ENCODE measurements around the gene NIPAL3. TPM values are rescaled to one million over a fixed set of nuclear protein-coding genes. Genes with fewer than 3 reads are reported as not detected.

NIPAL3 gene
- total RNA-seq = 10 to 100 TPM; 34.8 to 55.8 (median 46.8) TPM

DNA sequence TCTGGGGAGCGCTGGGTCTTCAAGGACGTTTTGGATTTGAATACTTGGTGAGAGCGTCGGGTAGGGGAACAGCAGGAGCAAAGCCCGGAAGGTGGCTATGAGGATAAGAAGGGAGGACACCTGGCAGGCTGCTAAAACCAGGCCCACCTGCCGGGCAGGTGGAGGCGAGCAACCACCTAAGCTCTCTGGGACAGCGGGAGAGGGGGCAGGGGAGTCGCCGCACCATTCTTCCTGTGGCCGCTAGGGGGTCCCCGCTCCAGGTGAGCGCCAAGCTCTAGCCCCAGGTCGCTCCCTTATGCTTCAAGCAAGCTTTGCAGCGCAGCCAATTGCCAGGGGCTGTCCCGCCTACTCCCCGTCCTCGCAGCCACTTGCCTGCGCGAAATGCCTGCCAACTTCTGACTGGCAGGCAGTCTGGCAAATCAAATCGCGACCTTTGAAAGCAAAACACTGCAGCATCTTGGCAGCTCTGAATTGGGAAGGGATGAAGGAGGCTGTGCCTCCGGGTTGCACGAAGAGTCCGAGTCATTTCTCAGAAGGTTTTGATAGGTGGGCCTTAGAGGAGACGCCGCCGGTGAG lies at the start of gene NIPAL3:
TSS of gene NIPAL3 (plus strand) at position 469 of the 576 bp plus-strand sequence. CDS start 3,746 bp downstream, outside the sequence.
- peaks cover 16 to 73% (median 54%) of the 10 kb centered on the region in 4 donors for H3K4me1 ChIP-seq
- intact Hi-C loops (cut with DNase I; ENCODE audit: low total_unique reads) = no loop called here
- no peaks in the 10 kb centered on the region for H3K36me3 ChIP-seq
- peak within 1 kb of the TSS; percentile 83 to 89 (median 86) for H3K27ac ChIP-seq
- 2 to 20% methylated on average over 4 to 28 of the region's 28 CpGs for WGBS, 2 donors (ENCODE audit: low coverage in 1 of 2)
- in situ Hi-C loops (cut with MboI; ENCODE audit: low pct_ligation_motif_present in 1 of 4, low pct_unique_long_range_greater_than_20kb in 1 of 4, low sequenced_read_pairs in 3 of 4) = loop anchor here in 1 of 4 donors (10.0 kb wide), 1 partner anchor 169 kb away; no protein-coding TSS in a partner anchor
- peak within 1 kb of the TSS; percentile 47 to 68 (median 56) for H3K4me3 ChIP-seq
- H3K9me3 ChIP-seq = no peaks in the 10 kb centered on the region
- peak; percentile 98 for DNase-seq
- no peaks in the 10 kb centered on the region for H3K27me3 ChIP-seq
- peak; percentile 40 to 85 (median 59) for TF ChIP-seq POLR2AphosphoS5 (IDR thresholded peaks at IDR 0.05)
- peak; percentile 77 to 98 (median 91) for TF ChIP-seq CTCF (IDR thresholded peaks at IDR 0.05)
- peak; percentile 49 for TF ChIP-seq POLR2A (IDR thresholded peaks at IDR 0.05)
- no peak for TF ChIP-seq EP300 (IDR thresholded peaks at IDR 0.05; ENCODE audit: low read depth)

DNA sequence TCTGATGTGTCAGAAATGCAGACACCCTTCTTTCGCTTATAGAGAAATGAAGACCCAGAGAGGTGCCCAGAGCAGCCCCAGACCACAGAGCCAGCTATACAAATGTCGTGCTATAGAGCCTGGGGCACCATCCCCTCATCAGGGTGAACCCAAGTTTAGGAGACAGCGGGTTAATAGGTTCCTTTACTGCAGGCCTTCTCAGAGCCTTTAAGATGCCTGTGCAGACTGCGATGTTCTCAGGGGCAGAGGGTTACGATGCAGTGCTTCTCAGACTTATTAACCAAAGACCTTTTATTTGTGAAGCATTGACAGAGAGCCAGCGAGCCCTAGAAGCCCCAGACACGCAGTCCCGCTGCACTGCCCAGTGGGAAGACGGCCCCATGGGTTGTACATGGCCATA lies 48.9 kb upstream of the NIPAL3 start:
- H3K27me3 ChIP-seq = no peaks in the 10 kb centered on the region
- H3K4me1 ChIP-seq = peaks cover 3 to 21% (median 18%) of the 10 kb centered on the region in 4 donors
- WGBS, 2 donors (ENCODE audit: low coverage in 1 of 2) = 88% methylated on average over 9 of the region's 9 CpGs; no CpG with 5 or more reads in 1 of the 2 donors
- in situ Hi-C loops (cut with MboI; ENCODE audit: low pct_ligation_motif_present in 1 of 4, low pct_unique_long_range_greater_than_20kb in 1 of 4, low sequenced_read_pairs in 3 of 4) = no loop called here
- intact Hi-C loops (cut with DNase I; ENCODE audit: low total_unique reads) = no loop called here
- H3K36me3 ChIP-seq = no peaks in the 10 kb centered on the region
- no peak overlapping the region for H3K4me3 ChIP-seq
- DNase-seq = no peak
- no peak overlapping the region for H3K27ac ChIP-seq
- H3K9me3 ChIP-seq = no peaks in the 10 kb centered on the region
- no peak for TF ChIP-seq CTCF (IDR thresholded peaks at IDR 0.05)
- no peak for TF ChIP-seq EP300 (IDR thresholded peaks at IDR 0.05; ENCODE audit: low read depth)
- no peak for TF ChIP-seq POLR2A (IDR thresholded peaks at IDR 0.05)
- no peak for TF ChIP-seq POLR2AphosphoS5 (IDR thresholded peaks at IDR 0.05)

GRCh38 chr1:24369199-24369598 lies 46.4 kb upstream of the NIPAL3 start:
- WGBS, 2 donors (ENCODE audit: low coverage in 1 of 2) = 89 to 91% methylated on average over 4 of the region's 4 CpGs
- intact Hi-C loops (cut with DNase I; ENCODE audit: low total_unique reads) (no loop called here), in situ Hi-C loops (cut with MboI; ENCODE audit: low pct_ligation_motif_present in 1 of 4, low pct_unique_long_range_greater_than_20kb in 1 of 4, low sequenced_read_pairs in 3 of 4) (no loop called here)
- no peak overlapping the region for H3K27ac ChIP-seq
- DNase-seq = no peak
- no peak for TF ChIP-seq EP300 (IDR thresholded peaks at IDR 0.05; ENCODE audit: low read depth)
- no peak for TF ChIP-seq CTCF (IDR thresholded peaks at IDR 0.05)
- TF ChIP-seq POLR2AphosphoS5 (IDR thresholded peaks at IDR 0.05) = no peak
- no peak for TF ChIP-seq POLR2A (IDR thresholded peaks at IDR 0.05)
- H3K27me3 ChIP-seq = no peaks in the 10 kb centered on the region
- no peaks in the 10 kb centered on the region for H3K9me3 ChIP-seq
- peaks cover 3 to 20% (median 16%) of the 10 kb centered on the region in 4 donors for H3K4me1 ChIP-seq
- no peak overlapping the region for H3K4me3 ChIP-seq
- no peaks in the 10 kb centered on the region for H3K36me3 ChIP-seq

DNA sequence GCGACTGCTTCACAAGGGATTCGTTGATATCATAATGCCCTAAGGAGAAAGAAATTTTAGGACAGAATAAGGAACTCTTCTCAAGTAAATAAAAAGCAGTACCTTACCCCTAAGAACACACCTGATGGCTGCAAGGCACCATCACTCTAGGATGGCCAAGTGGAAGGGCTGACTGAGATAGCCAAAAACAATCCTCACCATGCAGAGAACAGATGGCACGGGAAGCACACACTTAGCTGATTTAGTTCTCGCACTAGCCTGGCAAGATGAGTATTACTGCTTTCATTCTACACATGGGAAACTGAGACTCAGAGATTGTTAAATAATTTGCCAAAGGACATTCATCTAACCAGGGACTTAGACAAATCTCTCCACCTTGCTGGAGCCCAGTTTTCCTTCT lies 45.8 kb upstream of the NIPAL3 start:
- in situ Hi-C loops (cut with MboI; ENCODE audit: low pct_ligation_motif_present in 1 of 4, low pct_unique_long_range_greater_than_20kb in 1 of 4, low sequenced_read_pairs in 3 of 4) = no loop called here
- no peak for DNase-seq
- WGBS, 2 donors (ENCODE audit: low coverage in 1 of 2) = 95 to 99% methylated on average over 4 of the region's 4 CpGs
- H3K4me3 ChIP-seq = no peak overlapping the region
- intact Hi-C loops (cut with DNase I; ENCODE audit: low total_unique reads) = no loop called here
- no peak overlapping the region for H3K27ac ChIP-seq
- no peaks in the 10 kb centered on the region for H3K27me3 ChIP-seq
- peaks cover 1 to 14% (median 11%) of the 10 kb centered on the region in 4 donors for H3K4me1 ChIP-seq
- H3K36me3 ChIP-seq = no peaks in the 10 kb centered on the region
- H3K9me3 ChIP-seq = no peaks in the 10 kb centered on the region
- TF ChIP-seq CTCF (IDR thresholded peaks at IDR 0.05) (no peak), EP300 (IDR thresholded peaks at IDR 0.05; ENCODE audit: low read depth) (no peak), POLR2A (IDR thresholded peaks at IDR 0.05) (no peak), POLR2AphosphoS5 (IDR thresholded peaks at IDR 0.05) (no peak)
